Liver (tissue), 9 donors: ENCODE measurements around the gene SEC22C. TPM values are rescaled to one million over a fixed set of nuclear protein-coding genes. Genes with fewer than 3 reads are reported as not detected.

Experiments
- DNase-seq: peaks from one replicate; pipeline ENCODE4 v3.0.0-alpha.2; 2017; ENCODE audit warnings: low spot score
- H3K27ac ChIP-seq, 2 donors: one replicate each; pipeline ENCODE4 v1.7.0; 2013; ENCODE audit warnings: inconsistent platforms in 2 of 2, low read length in 2 of 2, control low read depth in 1 of 2, low read depth in 1 of 2, mild to moderate bottlenecking in 1 of 2
- H3K27me3 ChIP-seq, 4 donors: one replicate each; pipeline versions ENCODE4 v1.6.1 to v1.7.0; 2013; ENCODE audit warnings: low read length in 3 of 4, inconsistent platforms in 1 of 4, mild to moderate bottlenecking in 1 of 4, moderate library complexity in 1 of 4; ENCODE audit not compliant: control insufficient read depth in 4 of 4, insufficient read depth in 4 of 4
- H3K36me3 ChIP-seq, 4 donors: one replicate each; pipeline versions ENCODE4 v1.6.1 to v1.7.0; 2013; ENCODE audit warnings: low read length in 3 of 4, mild to moderate bottlenecking in 3 of 4, low read depth in 1 of 4, moderate library complexity in 1 of 4; ENCODE audit not compliant: control insufficient read depth in 4 of 4, insufficient read depth in 3 of 4
- H3K4me1 ChIP-seq, 4 donors: one replicate each; pipeline versions ENCODE4 v1.6.1 to v1.7.0; 2013; ENCODE audit warnings: low read length in 3 of 4, mild to moderate bottlenecking in 3 of 4, moderate library complexity in 1 of 4; ENCODE audit not compliant: control insufficient read depth in 4 of 4, insufficient read depth in 4 of 4
- H3K4me3 ChIP-seq, 3 donors: one replicate each; pipeline versions ENCODE4 v1.6.1 to v1.7.0; 2013; ENCODE audit warnings: low read length in 3 of 3, control low read depth in 1 of 3, low read depth in 1 of 3, mild to moderate bottlenecking in 1 of 3
- H3K9ac ChIP-seq, 2 donors: one replicate each; pipeline ENCODE4 v1.7.0; 2013; ENCODE audit warnings: low read length in 2 of 2, mild to moderate bottlenecking in 2 of 2, moderate library complexity in 2 of 2, control low read depth in 1 of 2, low read depth in 1 of 2
- H3K9me3 ChIP-seq, 4 donors: one replicate each; pipeline versions ENCODE4 v1.6.1 to v1.7.0; 2013; ENCODE audit warnings: low read length in 3 of 4; ENCODE audit not compliant: control insufficient read depth in 4 of 4
- FOXA1 ChIP-seq: IDR thresholded peaks from 2 replicates; pipeline ENCODE4 v1.6.1; 2016; ENCODE audit warnings: antibody characterized with exemption
- FOXA2 ChIP-seq: IDR thresholded peaks from 2 replicates; pipeline ENCODE4 v1.6.1; 2016; ENCODE audit warnings: antibody characterized with exemption
- HNF4G ChIP-seq: IDR thresholded peaks from 2 replicates; pipeline ENCODE4 v1.6.1; 2016; ENCODE audit warnings: antibody characterized with exemption
- JUND ChIP-seq, 2 donors: IDR thresholded peaks; 2 replicates each; pipeline ENCODE4 v1.6.1; 2016; ENCODE audit warnings: antibody characterized with exemption in 2 of 2
- NR2F2 ChIP-seq: IDR thresholded peaks from 2 replicates; pipeline ENCODE4 v1.6.1; 2016; ENCODE audit warnings: antibody characterized with exemption
- RAD21 ChIP-seq, 2 donors: IDR thresholded peaks; 2 replicates each; pipeline ENCODE4 v1.6.1; 2016; ENCODE audit warnings: antibody characterized with exemption in 2 of 2, mild to moderate bottlenecking in 2 of 2
- RXRA ChIP-seq, 2 donors: IDR thresholded peaks; 2 replicates each; pipeline ENCODE4 v1.6.1; 2017 to 2018; ENCODE audit warnings: antibody characterized with exemption in 2 of 2, mild to moderate bottlenecking in 1 of 2
- TAF1 ChIP-seq: conservative IDR thresholded peaks from 2 replicates; pipeline ENCODE4 v1.6.1; 2016; ENCODE audit warnings: antibody characterized with exemption, mild to moderate bottlenecking
- YY1 ChIP-seq: IDR thresholded peaks from 2 replicates; pipeline ENCODE4 v1.6.1; 2016; ENCODE audit warnings: antibody characterized with exemption, mild to moderate bottlenecking
- WGBS: extraction: QIAGEN DNeasy Blood & Tissue Kit; methylation state at CpG from one replicate; pipeline ENCODE4 v1.1.7; 2013; 5-methylcytosine and 5-hydroxymethylcytosine counted together
- polyA plus RNA-seq, 2 donors: library from polyadenylated mRNA; stranded (reverse) in 1 of 2; unstranded in 1 of 2; fragments of 200-250 nt in 1 of 2; fragments of >200 nt in 1 of 2; fragmentation: Nextera tagmentation in 1 of 2; extraction: Ambion mirVana in 1 of 2; gene quantifications; one replicate each; pipeline versions ENCODE4 v1.2.1 to v1.2.3, GENCODE V29; 2013 to 2015
- total RNA-seq, 2 donors: library from RNA; depleted of rRNA; stranded (reverse); fragments of >200 nt; gene quantifications; one replicate each; pipeline ENCODE4 v1.2.3, GENCODE V29; 2014
- TF ChIP-seq, protein P1 (sequence below): IDR thresholded peaks from 2 replicates; pipeline ENCODE4 v1.6.1; 2016; ENCODE audit warnings: antibody characterized with exemption, mild to moderate bottlenecking
- TF ChIP-seq, protein P2 (sequence below): IDR thresholded peaks from 2 replicates; pipeline ENCODE4 v1.6.1; 2016; ENCODE audit warnings: antibody characterized with exemption
- TF ChIP-seq, protein P3 (sequence below): fragments of 150-350 bp; IDR thresholded peaks from 2 replicates; pipeline ENCODE4 v1.5.1; 2017; ENCODE audit warnings: improper control_type of control experiment, low read depth, low read length; ENCODE audit not compliant: missing input control
- donor health status: healthy.
- donor health status: healthy.
- donor health status: healthy.
- donor health status: healthy.
- donor health status: healthy.

The SEC22C gene
- total and polyA plus RNA-seq, 4 donors: 14.5 to 48.5 (median 17.8) TPM

DNA sequence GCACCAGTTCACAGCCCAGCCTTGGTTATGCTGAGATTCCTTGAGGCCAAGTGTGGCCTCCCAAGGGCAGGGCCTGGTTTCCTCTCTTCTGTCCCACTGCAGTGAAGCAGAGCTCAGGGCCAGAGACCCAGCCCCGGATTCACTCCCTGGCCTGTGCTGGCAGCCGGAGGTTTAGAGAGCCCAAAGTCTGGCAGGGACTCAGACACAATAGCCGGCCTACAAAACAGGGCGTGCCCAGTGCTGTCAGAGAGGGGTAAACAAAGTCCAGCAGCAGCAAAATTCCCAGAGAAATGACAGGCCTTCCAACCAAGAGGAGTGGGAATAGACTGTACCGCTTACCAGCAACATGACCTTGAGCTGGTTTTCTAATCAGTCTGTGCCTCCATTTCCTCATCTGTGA, 65.3 kb downstream of the SEC22C start:
- TF ChIP-seq YY1: no peak
- no peak for TF ChIP-seq HNF4G
- TF ChIP-seq, protein P1, sequence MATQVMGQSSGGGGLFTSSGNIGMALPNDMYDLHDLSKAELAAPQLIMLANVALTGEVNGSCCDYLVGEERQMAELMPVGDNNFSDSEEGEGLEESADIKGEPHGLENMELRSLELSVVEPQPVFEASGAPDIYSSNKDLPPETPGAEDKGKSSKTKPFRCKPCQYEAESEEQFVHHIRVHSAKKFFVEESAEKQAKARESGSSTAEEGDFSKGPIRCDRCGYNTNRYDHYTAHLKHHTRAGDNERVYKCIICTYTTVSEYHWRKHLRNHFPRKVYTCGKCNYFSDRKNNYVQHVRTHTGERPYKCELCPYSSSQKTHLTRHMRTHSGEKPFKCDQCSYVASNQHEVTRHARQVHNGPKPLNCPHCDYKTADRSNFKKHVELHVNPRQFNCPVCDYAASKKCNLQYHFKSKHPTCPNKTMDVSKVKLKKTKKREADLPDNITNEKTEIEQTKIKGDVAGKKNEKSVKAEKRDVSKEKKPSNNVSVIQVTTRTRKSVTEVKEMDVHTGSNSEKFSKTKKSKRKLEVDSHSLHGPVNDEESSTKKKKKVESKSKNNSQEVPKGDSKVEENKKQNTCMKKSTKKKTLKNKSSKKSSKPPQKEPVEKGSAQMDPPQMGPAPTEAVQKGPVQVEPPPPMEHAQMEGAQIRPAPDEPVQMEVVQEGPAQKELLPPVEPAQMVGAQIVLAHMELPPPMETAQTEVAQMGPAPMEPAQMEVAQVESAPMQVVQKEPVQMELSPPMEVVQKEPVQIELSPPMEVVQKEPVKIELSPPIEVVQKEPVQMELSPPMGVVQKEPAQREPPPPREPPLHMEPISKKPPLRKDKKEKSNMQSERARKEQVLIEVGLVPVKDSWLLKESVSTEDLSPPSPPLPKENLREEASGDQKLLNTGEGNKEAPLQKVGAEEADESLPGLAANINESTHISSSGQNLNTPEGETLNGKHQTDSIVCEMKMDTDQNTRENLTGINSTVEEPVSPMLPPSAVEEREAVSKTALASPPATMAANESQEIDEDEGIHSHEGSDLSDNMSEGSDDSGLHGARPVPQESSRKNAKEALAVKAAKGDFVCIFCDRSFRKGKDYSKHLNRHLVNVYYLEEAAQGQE: no peak
- TF ChIP-seq TAF1: no peak
- TF ChIP-seq, protein P2, sequence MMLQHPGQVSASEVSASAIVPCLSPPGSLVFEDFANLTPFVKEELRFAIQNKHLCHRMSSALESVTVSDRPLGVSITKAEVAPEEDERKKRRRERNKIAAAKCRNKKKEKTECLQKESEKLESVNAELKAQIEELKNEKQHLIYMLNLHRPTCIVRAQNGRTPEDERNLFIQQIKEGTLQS: no peak
- no peak for TF ChIP-seq NR2F2
- TF ChIP-seq FOXA2: no peak
- no peak for TF ChIP-seq RAD21 (IDR thresholded peaks at IDR 0.05)
- TF ChIP-seq JUND (IDR thresholded peaks at IDR 0.05): no peak
- TF ChIP-seq, protein P3, sequence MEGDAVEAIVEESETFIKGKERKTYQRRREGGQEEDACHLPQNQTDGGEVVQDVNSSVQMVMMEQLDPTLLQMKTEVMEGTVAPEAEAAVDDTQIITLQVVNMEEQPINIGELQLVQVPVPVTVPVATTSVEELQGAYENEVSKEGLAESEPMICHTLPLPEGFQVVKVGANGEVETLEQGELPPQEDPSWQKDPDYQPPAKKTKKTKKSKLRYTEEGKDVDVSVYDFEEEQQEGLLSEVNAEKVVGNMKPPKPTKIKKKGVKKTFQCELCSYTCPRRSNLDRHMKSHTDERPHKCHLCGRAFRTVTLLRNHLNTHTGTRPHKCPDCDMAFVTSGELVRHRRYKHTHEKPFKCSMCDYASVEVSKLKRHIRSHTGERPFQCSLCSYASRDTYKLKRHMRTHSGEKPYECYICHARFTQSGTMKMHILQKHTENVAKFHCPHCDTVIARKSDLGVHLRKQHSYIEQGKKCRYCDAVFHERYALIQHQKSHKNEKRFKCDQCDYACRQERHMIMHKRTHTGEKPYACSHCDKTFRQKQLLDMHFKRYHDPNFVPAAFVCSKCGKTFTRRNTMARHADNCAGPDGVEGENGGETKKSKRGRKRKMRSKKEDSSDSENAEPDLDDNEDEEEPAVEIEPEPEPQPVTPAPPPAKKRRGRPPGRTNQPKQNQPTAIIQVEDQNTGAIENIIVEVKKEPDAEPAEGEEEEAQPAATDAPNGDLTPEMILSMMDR: no peak

DNA sequence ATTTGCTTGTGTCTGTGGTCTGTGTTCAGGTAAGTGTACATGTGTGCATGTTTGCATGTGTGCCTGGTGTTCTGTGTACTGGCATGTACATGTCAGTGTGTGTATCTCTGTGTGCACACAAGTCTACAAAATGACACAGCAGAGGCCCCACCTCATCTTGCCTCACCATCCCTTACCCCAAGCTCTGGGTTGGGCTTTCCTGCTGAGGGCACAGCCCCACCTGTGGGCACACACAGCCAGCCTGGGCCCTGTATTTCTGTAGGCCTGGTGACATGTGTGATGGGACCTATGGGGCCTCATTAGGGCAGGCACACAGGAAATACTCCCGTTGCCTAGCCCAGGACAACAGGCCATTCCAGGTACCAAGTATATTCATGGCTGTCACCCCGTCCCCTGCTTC, 65.8 kb downstream of the SEC22C start:
- no peak overlapping the region for H3K4me3 ChIP-seq
- H3K27me3 ChIP-seq: no peaks in the 10 kb centered on the region
- TF ChIP-seq TAF1 (no peak), RAD21 (IDR thresholded peaks at IDR 0.05) (no peak), FOXA2 (no peak), FOXA1 (no peak), HNF4G (no peak), RXRA (IDR thresholded peaks at IDR 0.05) (no peak)
- TF ChIP-seq, protein P3: no peak
- TF ChIP-seq, protein P1: no peak
- 80% methylated on average over 2 of the region's 2 CpGs for WGBS
- H3K27ac ChIP-seq: peak overlapping the region; percentile 15 to 49
- DNase-seq: no peak
- no peaks in the 10 kb centered on the region for H3K36me3 ChIP-seq
- H3K4me1 ChIP-seq: peaks cover 0 to 17% (median 8%) of the 10 kb centered on the region in 4 donors
- no peaks in the 10 kb centered on the region for H3K9me3 ChIP-seq
- H3K9ac ChIP-seq: no peak overlapping the region

More for the DNA sequence above, 65.3 kb downstream of the SEC22C start:
- no peaks in the 10 kb centered on the region for H3K27me3 ChIP-seq
- 63% methylated on average over 5 of the region's 5 CpGs for WGBS
- H3K27ac ChIP-seq: no peak overlapping the region
- no peak overlapping the region for H3K9ac ChIP-seq
- DNase-seq: no peak
- no peaks in the 10 kb centered on the region for H3K36me3 ChIP-seq
- H3K9me3 ChIP-seq: no peaks in the 10 kb centered on the region
- peaks cover 0 to 17% (median 8%) of the 10 kb centered on the region in 4 donors for H3K4me1 ChIP-seq
- H3K4me3 ChIP-seq: no peak overlapping the region
